Transverse colon (tissue), 4 donors: ENCODE measurements around the gene TBC1D16.

Experiments used
- CTCF ChIP-seq, 5 experiments: fragments of 200-600 bp in 3 of 5; fragments of 450-650 bp in 2 of 5; sonication (generic) in 3 of 5; IDR thresholded peaks; 1 replicate in 2 of 5; 2 replicates in 3 of 5; pipeline ENCODE4 v1.5.1; 2016 to 2017; ENCODE audit warnings: antibody characterized with exemption in 5 of 5, inconsistent platforms in 3 of 5, mild to moderate bottlenecking in 2 of 5, moderate library complexity in 1 of 5
- EP300 ChIP-seq: sonication (generic); formaldehyde crosslinking; IDR thresholded peaks from one replicate; pipeline ENCODE4 v1.6.1; 2017; ENCODE audit warnings: antibody characterized with exemption, low read depth
- POLR2AphosphoS5 ChIP-seq, 3 donors: sonication (generic); formaldehyde crosslinking; IDR thresholded peaks; one replicate each; pipeline ENCODE4 v1.6.1; 2016; ENCODE audit warnings: antibody characterized with exemption in 3 of 3

GRCh38 chr17:80082403-80083135 is 46.9 kb upstream of the TBC1D16 start:
- peak; percentile 72 to 83 (median 81) for TF ChIP-seq CTCF (IDR thresholded peaks at IDR 0.05)
- no peak for TF ChIP-seq POLR2AphosphoS5 (IDR thresholded peaks at IDR 0.05)
- TF ChIP-seq EP300: no peak
